H54 (cell line): Measurements from ENCODE around the gene TEPSIN.

Experiments used
- DNase-seq: peaks from one replicate; pipeline ENCODE4 v3.0.0; 2011; ENCODE audit warnings: low spot score, mixed read lengths; ENCODE audit not compliant: insufficient read length
- FAIRE-seq: peaks from 3 replicates; lab custom pipeline; 2011; peaks lifted over from hg19 to GRCh38; lab: Jason Lieb, UNC
- POLR2A ChIP-seq: IDR thresholded peaks from 2 replicates; pipeline ENCODE4 v1.6.1; 2011; ENCODE audit warnings: low read depth, mild to moderate bottlenecking, low read length

The TEPSIN gene

GRCh38 chr17:81261096-81261495 lies 22.2 kb upstream of the TEPSIN start:
- FAIRE-seq = no peak
- DNase-seq = no peak
- TF ChIP-seq POLR2A = no peak

DNA sequence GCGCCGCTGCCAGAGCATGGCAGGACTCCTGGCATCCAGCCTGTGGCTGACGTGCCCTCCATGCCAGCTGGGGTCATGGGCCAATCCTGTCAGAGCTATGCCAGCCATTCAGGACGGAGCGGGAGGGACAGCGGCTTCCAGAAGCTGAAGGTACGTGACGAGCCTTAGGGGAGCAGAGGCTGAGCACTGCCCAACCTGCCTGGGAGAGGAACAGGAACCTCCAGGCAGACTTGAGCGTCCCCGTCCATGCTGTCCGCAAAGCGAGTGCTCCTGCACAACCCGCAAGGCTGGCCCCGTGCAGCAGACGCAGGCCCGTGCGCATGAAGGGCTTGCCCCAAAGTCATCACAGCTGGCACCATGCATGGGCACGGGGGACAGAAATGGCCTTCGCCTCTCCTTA lies 21.8 kb upstream of the TEPSIN start:
- FAIRE-seq = no peak
- no peak for DNase-seq

DNA sequence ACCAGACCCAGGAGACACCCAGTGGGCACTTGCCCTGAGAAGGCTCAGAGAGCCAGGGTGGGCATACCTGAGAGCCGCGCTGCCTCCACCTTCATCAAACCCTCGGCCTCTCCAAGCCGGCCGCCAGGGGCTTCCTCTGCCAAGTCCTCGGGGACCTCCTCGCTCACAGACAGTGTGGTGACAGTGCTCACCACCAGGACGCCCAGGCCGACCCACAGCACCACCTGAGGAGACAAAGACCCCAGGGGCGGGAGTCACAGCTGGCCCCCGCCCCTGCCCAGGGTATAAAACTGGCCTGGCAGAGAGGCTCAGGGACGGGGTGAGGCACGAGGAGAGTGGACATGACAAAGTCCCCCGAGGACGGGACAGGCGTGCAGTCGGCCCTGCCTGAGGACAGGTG lies 21.3 kb upstream of the TEPSIN start:
- TF ChIP-seq POLR2A = no peak
- DNase-seq = no peak
- FAIRE-seq = no peak

More for the DNA sequence above, 21.8 kb upstream of the TEPSIN start:
- TF ChIP-seq POLR2A = no peak

- no peak for DNase-seq
- TF ChIP-seq POLR2A = no peak
- no peak for FAIRE-seq
Observed at GRCh38 chr17:81259058-81259605, 20.3 kb upstream of the TEPSIN start.

- DNase-seq (no peak), FAIRE-seq (no peak)
Observed at GRCh38 chr17:81258292-81258691, 19.4 kb upstream of the TEPSIN start.

GRCh38 chr17:81257533-81257932 lies 18.7 kb upstream of the TEPSIN start:
- no peak for FAIRE-seq
- TF ChIP-seq POLR2A = no peak
- no peak for DNase-seq

More at GRCh38 chr17:81258292-81258691, 19.4 kb upstream of the TEPSIN start:
- TF ChIP-seq POLR2A = no peak

GRCh38 chr17:81256616-81257015 lies 17.8 kb upstream of the TEPSIN start:
- peak; percentile 97 for DNase-seq
- FAIRE-seq = no peak
- no peak for TF ChIP-seq POLR2A

- FAIRE-seq (no peak), DNase-seq (no peak)
- no peak for TF ChIP-seq POLR2A
Observed at GRCh38 chr17:81254955-81255717, 16.3 kb upstream of the TEPSIN start.

DNA sequence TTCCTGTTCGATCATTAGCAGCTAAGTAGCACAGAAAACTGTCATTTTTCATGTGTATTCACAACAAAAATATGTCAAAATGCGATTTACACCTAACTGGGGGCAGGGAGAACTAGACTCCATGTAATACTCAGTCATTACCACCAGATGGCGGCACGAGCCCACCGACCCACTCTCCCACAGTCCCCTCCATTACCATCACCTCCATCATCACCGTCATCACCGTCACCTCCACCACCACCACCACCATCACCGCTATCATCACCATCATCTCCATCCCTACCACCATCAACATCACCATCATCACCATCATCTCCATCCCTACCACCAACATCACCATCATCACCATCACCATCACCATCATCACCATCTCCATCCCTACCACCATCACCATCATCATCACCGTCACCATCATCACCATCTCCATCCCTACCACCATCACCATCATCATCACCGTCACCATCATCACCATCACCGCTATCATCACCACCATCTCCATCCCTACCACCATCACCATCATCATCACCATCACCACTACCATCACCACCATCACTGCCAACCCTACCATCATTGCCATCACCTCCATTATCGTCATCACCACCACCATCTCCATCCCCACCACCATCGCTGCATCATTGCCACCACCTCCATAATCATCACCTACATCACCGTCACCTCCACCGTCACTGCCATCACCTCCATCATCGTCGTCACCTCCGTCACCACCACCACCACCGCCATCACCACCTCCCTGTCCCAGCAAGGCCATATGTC lies 14.7 kb upstream of the TEPSIN start:
- DNase-seq (no peak), FAIRE-seq (no peak)
- no peak for TF ChIP-seq POLR2A

- TF ChIP-seq POLR2A = no peak
- DNase-seq (no peak), FAIRE-seq (no peak)
Observed at GRCh38 chr17:81252987-81253329, 14.1 kb upstream of the TEPSIN start.

GRCh38 chr17:81252326-81252986 lies 13.6 kb upstream of the TEPSIN start:
- FAIRE-seq (no peak), DNase-seq (no peak)
- no peak for TF ChIP-seq POLR2A

GRCh38 chr17:81251709-81252301 lies 12.9 kb upstream of the TEPSIN start:
- DNase-seq (no peak), FAIRE-seq (no peak)
- TF ChIP-seq POLR2A = no peak

GRCh38 chr17:81251094-81251708 lies 12.3 kb upstream of the TEPSIN start:
- DNase-seq (no peak), FAIRE-seq (no peak)
- TF ChIP-seq POLR2A = no peak
